ENCODE measurements around the gene BACE1. TPM values are rescaled to one million over a fixed set of nuclear protein-coding genes. Genes with fewer than 3 reads are reported as not detected.

The BACE1 gene
- polyA plus RNA-seq, 1 donor from 2014 or later: 21.0 TPM

GRCh38 chr11:117251506-117251905 is 64.5 kb downstream of the BACE1 start:
- Histone ChIP-seq H3K4me3 (ENCODE audit: low read length) (no peak overlapping the region), H3K79me2 (replicated peaks; ENCODE audit: insufficient read depth, low read length) (no peaks in the 10 kb centered on the region), H3K4me2 (ENCODE audit: low read length) (no peak overlapping the region), H3K9me3 (ENCODE audit: low read length) (no peaks in the 10 kb centered on the region), H3K9ac (ENCODE audit: low read length) (no peak overlapping the region), H3K9me2 (ENCODE audit: insufficient read depth, low read length) (no peaks in the 10 kb centered on the region), H3K27me3 (ENCODE audit: insufficient read depth, low read depth, low read length) (no peaks in the 10 kb centered on the region), H4K20me1 (ENCODE audit: insufficient read depth) (no peaks in the 10 kb centered on the region), H3K27ac (ENCODE audit: low read length) (no peak overlapping the region), H2AFZ (ENCODE audit: low read depth, low read length) (no peak overlapping the region), H3K36me3 (ENCODE audit: insufficient read depth, low read length) (peaks cover 4% of the 10 kb centered on the region), H3F3A (ENCODE audit: insufficient read depth, low read length, poor library complexity, severe bottlenecking) (no peaks in the 10 kb centered on the region)
- TF ChIP-seq EZH2 (IDR thresholded peaks at IDR 0.05; ENCODE audit: borderline replicate concordance, insufficient read depth, low read length, poor library complexity, severe bottlenecking) (no peak), POLR2AphosphoS5 (IDR thresholded peaks at IDR 0.05) (no peak), SMC3 (conservative IDR thresholded peaks at IDR 0.05; ENCODE audit: poor library complexity) (no peak)

- Histone ChIP-seq H3F3A (ENCODE audit: insufficient read depth, low read length, poor library complexity, severe bottlenecking) (no peaks in the 10 kb centered on the region), H3K27ac (ENCODE audit: low read length) (no peak overlapping the region), H4K20me1 (ENCODE audit: insufficient read depth) (no peaks in the 10 kb centered on the region), H3K9me3 (ENCODE audit: low read length) (no peaks in the 10 kb centered on the region), H3K9ac (ENCODE audit: low read length) (no peak overlapping the region), H3K36me3 (ENCODE audit: insufficient read depth, low read length) (peaks cover 13% of the 10 kb centered on the region), H3K4me2 (ENCODE audit: low read length) (no peak overlapping the region), H3K27me3 (ENCODE audit: insufficient read depth, low read depth, low read length) (no peaks in the 10 kb centered on the region), H3K4me3 (ENCODE audit: low read length) (no peak overlapping the region), H3K9me2 (ENCODE audit: insufficient read depth, low read length) (no peaks in the 10 kb centered on the region), H2AFZ (ENCODE audit: low read depth, low read length) (no peak overlapping the region), H3K79me2 (replicated peaks; ENCODE audit: insufficient read depth, low read length) (no peaks in the 10 kb centered on the region)
- TF ChIP-seq POLR2AphosphoS5 (IDR thresholded peaks at IDR 0.05) (no peak), TAF1 (IDR thresholded peaks at IDR 0.05; ENCODE audit: low read depth) (no peak), CTCF (IDR thresholded peaks at IDR 0.05; ENCODE audit: poor library complexity, severe bottlenecking) (no peak), SMC3 (conservative IDR thresholded peaks at IDR 0.05; ENCODE audit: poor library complexity) (no peak), EP300 (conservative IDR thresholded peaks at IDR 0.05; ENCODE audit: poor library complexity, severe bottlenecking) (no peak), EZH2 (IDR thresholded peaks at IDR 0.05; ENCODE audit: borderline replicate concordance, insufficient read depth, low read length, poor library complexity, severe bottlenecking) (no peak), REST (IDR thresholded peaks at IDR 0.05; ENCODE audit: borderline replicate concordance) (no peak), RAD21 (conservative IDR thresholded peaks at IDR 0.05) (no peak), MXI1 (conservative IDR thresholded peaks at IDR 0.05; ENCODE audit: poor library complexity, severe bottlenecking) (no peak)
Measured at GRCh38 chr11:117249571-117249970, 66.5 kb downstream of the BACE1 start.

- H3K4me3 ChIP-seq (ENCODE audit: low read length): no peak overlapping the region
- no peaks in the 10 kb centered on the region for H3K9me2 ChIP-seq (ENCODE audit: insufficient read depth, low read length)
- no peaks in the 10 kb centered on the region for H4K20me1 ChIP-seq (ENCODE audit: insufficient read depth)
- no peaks in the 10 kb centered on the region for H3K9me3 ChIP-seq (ENCODE audit: low read length)
- H3K27me3 ChIP-seq (ENCODE audit: insufficient read depth, low read depth, low read length): no peaks in the 10 kb centered on the region
- H3K4me2 ChIP-seq (ENCODE audit: low read length): no peak overlapping the region
- no peak overlapping the region for H3K27ac ChIP-seq (ENCODE audit: low read length)
- peaks cover 13% of the 10 kb centered on the region for H3K36me3 ChIP-seq (ENCODE audit: insufficient read depth, low read length)
- no peaks in the 10 kb centered on the region for H3F3A ChIP-seq (ENCODE audit: insufficient read depth, low read length, poor library complexity, severe bottlenecking)
- no peak overlapping the region for H2AFZ ChIP-seq (ENCODE audit: low read depth, low read length)
- H3K79me2 ChIP-seq (replicated peaks; ENCODE audit: insufficient read depth, low read length): no peaks in the 10 kb centered on the region
- no peak for TF ChIP-seq EP300 (conservative IDR thresholded peaks at IDR 0.05; ENCODE audit: poor library complexity, severe bottlenecking)
- TF ChIP-seq POLR2AphosphoS5 (IDR thresholded peaks at IDR 0.05): no peak
- TF ChIP-seq MXI1 (conservative IDR thresholded peaks at IDR 0.05; ENCODE audit: poor library complexity, severe bottlenecking): no peak
- no peak for TF ChIP-seq SMC3 (conservative IDR thresholded peaks at IDR 0.05; ENCODE audit: poor library complexity)
- TF ChIP-seq EZH2 (IDR thresholded peaks at IDR 0.05; ENCODE audit: borderline replicate concordance, insufficient read depth, low read length, poor library complexity, severe bottlenecking): no peak
- no peak for TF ChIP-seq REST (IDR thresholded peaks at IDR 0.05; ENCODE audit: borderline replicate concordance)
- H3K9ac ChIP-seq (ENCODE audit: low read length): no peak overlapping the region
Measured at GRCh38 chr11:117248341-117248740, 67.7 kb downstream of the BACE1 start.

Measured in neural cell (in vitro differentiated cells).